Adipose tissue (tissue), 3 donors: ENCODE results near the gene LSM10. TPM values are rescaled to one million over a fixed set of nuclear protein-coding genes. Genes with fewer than 3 reads are reported as not detected.

Experiments used
- H3K27ac ChIP-seq: one replicate; pipeline ENCODE4 v1.5.1; 2013; ENCODE audit warnings: low read depth, low read length
- WGBS, 3 donors: extraction: QIAGEN DNeasy Blood & Tissue Kit; methylation state at CpG; one replicate each; pipeline ENCODE4 v1.1.7; 2013; 5-methylcytosine and 5-hydroxymethylcytosine counted together
- polyA plus RNA-seq, 3 donors: library from polyadenylated mRNA; stranded (reverse); fragments of 200-250 nt; gene quantifications; one replicate each; pipeline ENCODE4 v1.2.3, GENCODE V29; 2013
- donor health status: healthy with polysubstance abuse.
- donor health status: Bipolar disorder and iron deficiency.
- donor health status: healthy.

The LSM10 gene
- polyA plus RNA-seq, 3 donors: 30.7 to 59.5 (median 59.5) TPM

DNA sequence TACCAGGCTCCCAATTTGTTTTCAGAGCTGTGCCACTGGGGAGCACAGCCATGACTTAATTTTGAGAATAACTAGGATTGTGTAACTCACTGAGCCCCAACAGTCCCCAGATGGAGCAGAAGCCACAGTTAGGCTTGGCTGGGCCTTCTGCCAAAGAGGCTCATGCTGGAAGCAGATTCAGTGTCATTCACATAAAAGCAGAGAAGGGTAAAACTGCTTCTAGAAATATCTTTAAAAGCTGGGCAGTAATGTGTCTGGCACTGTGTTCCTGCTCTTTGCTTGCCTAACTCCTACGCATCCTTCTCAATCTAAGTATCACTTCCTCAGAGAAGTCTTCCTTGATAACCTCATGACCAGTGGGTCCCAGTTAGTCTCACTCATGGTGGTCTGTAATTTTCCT is 32.3 kb downstream of the LSM10 start:
- WGBS, 3 donors: 39 to 94% (median 42%) methylated on average over 1 of the region's 1 CpG
- no peak overlapping the region for H3K27ac ChIP-seq

DNA sequence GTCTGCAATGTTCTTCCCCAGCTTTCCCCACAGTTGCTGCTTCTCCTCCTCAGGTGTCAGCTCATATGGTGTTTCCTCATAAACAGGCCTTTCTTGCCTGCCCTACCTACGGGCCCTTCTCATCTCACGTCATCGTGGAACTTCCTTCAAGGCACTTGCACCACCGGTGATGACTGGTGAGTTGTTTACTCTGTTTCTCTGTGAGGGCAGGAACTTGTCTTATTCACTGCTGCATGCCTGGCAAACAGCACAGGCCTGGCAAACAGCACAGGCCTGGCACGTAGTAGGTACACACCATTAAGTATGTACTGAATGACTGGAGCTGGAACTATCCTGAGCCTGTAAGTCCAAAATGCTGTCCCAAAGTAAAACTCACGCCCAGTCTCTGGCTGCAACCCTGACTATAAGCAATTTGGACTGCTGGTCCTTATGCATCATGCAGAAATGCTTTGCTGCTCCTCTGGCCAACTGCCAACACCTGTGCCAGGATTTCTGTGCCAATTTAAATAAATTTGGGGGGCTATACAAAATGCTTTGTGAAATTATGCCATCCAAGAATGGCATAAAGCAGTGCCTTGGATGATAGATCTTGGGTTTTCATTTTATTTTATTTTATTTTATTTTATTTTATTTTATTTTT is 37.7 kb downstream of the LSM10 start:
- no peak overlapping the region for H3K27ac ChIP-seq
- WGBS, 3 donors: 66 to 74% (median 73%) methylated on average over 6 of the region's 6 CpGs

GRCh38 chr1:36359383-36359782 is 38.3 kb downstream of the LSM10 start:
- WGBS, 3 donors: 83 to 95% (median 91%) methylated on average over 5 of the region's 5 CpGs
- H3K27ac ChIP-seq: no peak overlapping the region

DNA sequence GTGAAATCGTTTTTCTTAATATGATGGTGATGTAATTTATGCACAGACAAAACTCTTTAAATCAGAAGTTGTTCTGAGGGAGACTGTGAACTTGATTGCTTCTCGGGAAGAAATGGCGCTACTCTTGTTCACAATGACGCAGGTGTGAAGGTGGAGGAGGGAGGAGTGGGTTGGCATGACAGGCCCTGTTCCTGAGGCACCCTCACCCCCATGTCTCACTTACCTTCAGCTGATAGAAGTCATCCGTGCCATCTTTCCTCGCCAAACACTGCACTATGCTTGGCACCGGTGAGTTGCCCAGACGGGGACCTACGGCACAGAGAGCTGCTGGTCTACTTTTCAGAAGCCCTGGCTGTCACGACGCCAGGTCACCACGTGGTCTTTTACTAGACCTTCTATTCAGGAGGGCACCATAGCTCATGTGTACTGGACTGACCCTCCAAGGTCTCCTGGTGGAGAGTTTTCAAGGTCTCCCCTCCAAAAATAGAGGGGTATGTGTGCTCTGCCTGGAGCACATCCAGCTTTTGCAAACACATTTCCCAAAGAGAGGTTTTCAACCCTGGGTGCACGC is 39.1 kb downstream of the LSM10 start:
- H3K27ac ChIP-seq: no peak overlapping the region
- 71 to 92% (median 84%) methylated on average over 13 of the region's 13 CpGs for WGBS, 3 donors

GRCh38 chr1:36355811-36356210 is 41.9 kb downstream of the LSM10 start:
- no peak overlapping the region for H3K27ac ChIP-seq
- WGBS, 3 donors: 66 to 80% (median 75%) methylated on average over 4 of the region's 4 CpGs

- WGBS, 3 donors: 92 to 96% (median 95%) methylated on average over 11 of the region's 11 CpGs
- no peak overlapping the region for H3K27ac ChIP-seq
Measured at GRCh38 chr1:36354486-36354885, 43.2 kb downstream of the LSM10 start.

- 80 to 87% (median 82%) methylated on average over 15 of the region's 15 CpGs for WGBS, 3 donors
Measured at GRCh38 chr1:36352910-36353878, 44.5 kb downstream of the LSM10 start.

DNA sequence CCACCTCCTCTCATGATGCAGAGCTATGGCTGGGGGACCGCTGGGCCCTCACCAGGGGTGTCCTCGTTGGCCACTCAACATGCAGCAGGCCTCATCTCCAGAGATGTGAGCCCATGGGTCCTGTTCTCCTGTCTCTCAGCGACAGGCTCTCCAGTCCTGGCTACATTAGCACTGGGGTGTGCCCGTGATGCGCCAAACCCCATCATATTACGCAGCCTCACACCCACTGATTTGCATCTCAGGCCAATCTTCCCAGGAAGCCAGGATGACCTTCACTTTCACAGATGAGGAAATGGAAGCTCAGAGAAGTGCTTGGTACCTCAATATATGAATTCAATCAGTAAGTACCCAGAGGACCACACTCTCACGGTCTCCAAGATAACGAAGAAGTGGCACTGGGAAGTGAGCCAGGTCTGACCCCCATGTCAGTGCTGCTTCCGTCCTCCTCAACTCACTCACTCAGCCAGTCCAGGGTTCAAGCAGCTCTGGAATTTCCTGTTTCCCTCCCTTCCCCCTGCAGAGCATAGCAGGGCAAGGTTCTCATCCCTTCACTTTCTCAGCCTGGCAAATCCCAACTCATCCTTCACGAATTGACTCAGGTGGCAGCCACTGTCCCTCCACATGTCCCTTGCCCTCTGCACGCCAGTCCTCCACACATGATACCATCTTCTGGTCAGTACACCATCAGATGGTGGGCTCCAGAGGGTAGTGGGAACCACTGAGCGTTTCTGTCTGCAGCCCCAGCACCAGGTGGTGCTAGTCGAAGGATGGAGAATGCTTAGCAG is 45.4 kb downstream of the LSM10 start:
- no peak overlapping the region for H3K27ac ChIP-seq
- WGBS, 3 donors: 72 to 79% (median 77%) methylated on average over 13 of the region's 13 CpGs

More at GRCh38 chr1:36352910-36353878, 44.5 kb downstream of the LSM10 start:
- no peak overlapping the region for H3K27ac ChIP-seq

- H3K27ac ChIP-seq: no peak overlapping the region
- 70 to 73% (median 71%) methylated on average over 14 of the region's 14 CpGs for WGBS, 3 donors
Measured at GRCh38 chr1:36351227-36351977, 46.3 kb downstream of the LSM10 start.

- WGBS, 3 donors: 38 to 69% (median 49%) methylated on average over 13 of the region's 13 CpGs
Measured at GRCh38 chr1:36350659-36351226, 47.0 kb downstream of the LSM10 start.

DNA sequence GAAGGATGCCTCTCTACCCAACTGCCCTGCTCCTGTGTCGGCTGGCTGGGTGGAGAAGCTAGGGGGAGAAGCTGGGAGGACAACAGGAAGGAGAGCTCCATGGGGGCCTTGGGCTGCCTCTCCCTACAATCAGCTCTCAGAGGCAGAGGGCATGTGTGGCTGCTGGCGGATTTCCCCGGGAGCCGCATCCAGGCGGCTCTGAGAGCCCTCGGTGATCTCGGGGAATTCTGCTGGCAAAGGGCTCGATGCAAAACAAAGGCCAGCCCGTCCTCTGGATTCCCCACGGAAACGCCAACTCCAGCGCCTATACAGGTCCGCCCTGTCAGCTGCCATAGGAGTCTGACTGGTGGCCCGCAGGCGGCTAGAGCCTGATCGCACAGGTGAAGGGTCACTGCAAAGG is 47.9 kb downstream of the LSM10 start:
- WGBS, 3 donors: 66 to 77% (median 71%) methylated on average over 16 of the region's 16 CpGs
- H3K27ac ChIP-seq: no peak overlapping the region

More at GRCh38 chr1:36350659-36351226, 47.0 kb downstream of the LSM10 start:
- no peak overlapping the region for H3K27ac ChIP-seq

- 45 to 63% (median 46%) methylated on average over 7 of the region's 7 CpGs for WGBS, 3 donors
- H3K27ac ChIP-seq: no peak overlapping the region
Measured at GRCh38 chr1:36349241-36349671, 48.5 kb downstream of the LSM10 start.

GRCh38 chr1:36346741-36347370 is 50.9 kb downstream of the LSM10 start:
- 89 to 92% (median 91%) methylated on average over 8 of the region's 8 CpGs for WGBS, 3 donors
- H3K27ac ChIP-seq: no peak overlapping the region

DNA sequence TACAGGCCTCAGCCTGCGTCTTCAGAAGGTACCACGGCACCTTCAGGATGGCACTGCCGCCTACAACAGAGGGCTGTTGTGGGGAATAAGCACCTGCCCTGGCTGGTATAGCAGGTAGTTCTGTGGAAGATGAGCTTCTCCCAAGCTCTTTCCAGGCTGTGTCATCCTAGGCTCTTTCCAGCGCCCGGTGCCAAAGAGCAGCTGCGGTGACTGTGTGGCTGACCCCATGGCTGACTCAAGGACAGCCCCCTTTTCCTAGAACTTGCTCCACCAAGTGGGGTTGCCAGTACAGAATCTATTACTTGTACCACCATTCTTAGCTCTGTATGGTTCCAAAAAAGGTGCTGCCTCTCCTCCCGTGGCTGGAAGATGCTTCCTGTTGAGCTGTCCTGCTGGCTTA is 52.4 kb downstream of the LSM10 start:
- H3K27ac ChIP-seq: no peak overlapping the region
- WGBS, 3 donors: 86 to 95% (median 88%) methylated on average over 7 of the region's 7 CpGs

DNA sequence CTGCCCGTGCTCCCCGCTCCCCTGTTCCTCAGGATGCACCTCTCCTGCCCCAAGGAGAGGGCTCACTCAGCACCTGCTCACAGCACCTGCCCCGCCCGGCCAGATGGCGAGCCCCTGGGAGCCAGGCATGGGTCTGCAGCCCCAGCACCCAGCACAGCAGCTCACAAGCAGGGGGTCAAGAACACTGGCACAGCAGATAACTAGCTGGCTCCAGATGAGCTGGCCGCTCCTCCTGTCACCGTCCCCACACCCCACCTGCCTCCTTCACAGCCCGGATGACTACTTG is 53.4 kb downstream of the LSM10 start:
- 86 to 94% (median 91%) methylated on average over 8 of the region's 8 CpGs for WGBS, 3 donors
- no peak overlapping the region for H3K27ac ChIP-seq

DNA sequence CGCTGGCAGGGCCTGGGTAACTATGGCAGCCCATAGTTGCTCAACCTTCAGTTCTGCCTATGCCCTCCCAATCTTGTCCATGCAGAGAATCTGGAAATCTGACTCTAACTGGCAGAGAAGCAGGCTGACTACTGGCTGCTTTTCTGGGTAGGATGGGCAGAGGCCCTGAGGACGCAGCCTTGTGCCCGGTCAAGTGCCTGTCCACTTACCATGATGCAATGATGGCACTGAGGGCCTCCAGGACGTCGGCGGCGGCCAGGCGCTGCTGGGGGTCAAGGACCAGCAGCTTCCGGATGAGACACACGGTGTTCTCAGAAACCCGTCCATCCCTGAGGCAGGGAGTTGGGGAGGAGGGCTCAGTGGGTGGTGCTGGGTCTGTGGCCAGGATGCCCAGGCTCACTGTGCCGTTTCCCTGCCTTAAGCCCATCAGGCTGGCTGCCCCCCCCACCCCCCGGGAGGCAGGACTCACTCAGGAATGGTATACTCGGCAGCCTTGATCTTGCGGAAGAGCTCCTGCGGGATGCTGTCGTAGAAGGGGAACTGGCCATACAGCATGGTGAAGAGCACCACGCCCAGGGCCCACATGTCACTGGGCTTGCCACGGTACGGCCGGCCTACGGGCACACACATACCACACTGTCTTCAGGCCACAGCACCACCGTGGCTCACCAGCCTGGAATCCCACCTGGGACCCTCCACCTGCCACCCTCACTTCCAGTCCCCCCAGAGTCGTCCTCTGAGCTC is 53.9 kb downstream of the LSM10 start:
- 82 to 93% (median 88%) methylated on average over 22 to 24 of the region's 24 CpGs for WGBS, 3 donors
- no peak overlapping the region for H3K27ac ChIP-seq
